ENCODE measurements around the gene MFNG. TPM values are rescaled to one million over a fixed set of nuclear protein-coding genes. Genes with fewer than 3 reads are reported as not detected.

MFNG gene
- total and polyA plus RNA-seq, 2 donors (not counting 1 experiment from before 2014, with no cell fraction given), result 95.9 to 125 TPM

GRCh38 chr22:37483050-37483449, 3.1 kb downstream of the MFNG start:
- ChIA-PET CTCF (interaction anchor here (1.1 kb wide), 1 partner anchor 10 kb away, joined by 3 read pairs; no protein-coding TSS in a partner anchor), POLR2A (no interaction called here)
- Histone ChIP-seq H3K9me3 (ENCODE audit: control extremely low read depth in 1 of 3, control insufficient read depth in 2 of 3, insufficient read depth in 1 of 3, low read length in 2 of 3) (no peaks in the 10 kb centered on the region), H3K36me3 (replicated peaks in 1 of 2; ENCODE audit: control extremely low read depth in 1 of 2, control insufficient read depth in 1 of 2, extremely low read depth in 1 of 2, insufficient read depth in 2 of 2, low read length in 1 of 2) (peaks cover 0 to 41% of the 10 kb centered on the region in 2 experiments), H2AFZ (ENCODE audit: insufficient read depth, low read depth, low read length, poor library complexity, severe bottlenecking) (no peak overlapping the region), H3K27me3 (replicated peaks in 1 of 4; ENCODE audit: control extremely low read depth in 1 of 4, control insufficient read depth in 3 of 4, insufficient read depth in 4 of 4, low read length in 3 of 4) (no peaks in the 10 kb centered on the region), H3K9ac (ENCODE audit: low read length) (no peak overlapping the region), H3K4me3 (ENCODE audit: control extremely low read depth in 1 of 5, extremely low read depth in 1 of 5, insufficient read depth in 1 of 5, low read depth in 2 of 5, low read length in 4 of 5) (no peak overlapping the region), H3K4me1 (ENCODE audit: control insufficient read depth in 2 of 2, insufficient read depth in 2 of 2, low read length in 2 of 2) (peaks cover 24 to 47% of the 10 kb centered on the region in 2 donors), H3K4me2 (replicated peaks; ENCODE audit: low read depth, low read length, poor library complexity, severe bottlenecking) (peak overlapping the region; percentile 99), H3K79me2 (ENCODE audit: control insufficient read depth, insufficient read depth, low read length) (peaks cover 83% of the 10 kb centered on the region), H4K20me1 (ENCODE audit: control insufficient read depth, insufficient read depth, low read length, poor library complexity, severe bottlenecking) (peaks cover 63% of the 10 kb centered on the region), H3K27ac (ENCODE audit: low read length in 2 of 2) (peak overlapping the region in 1 of 2 donors; percentile 93)
- no peak for ATAC-seq (ENCODE audit: low read depth)
- Mint-ChIP-seq H3K9me3 (ENCODE audit: insufficient read depth) (no peaks in the 10 kb centered on the region), H3K27ac (peak overlapping the region; percentile 90), H3K27me3 (no peaks in the 10 kb centered on the region), H3K4me1 (peaks cover 52% of the 10 kb centered on the region), H3K4me3 (peak overlapping the region; percentile 98)
- DNase-seq, result no peak
- intact Hi-C loops (cut with micrococcal nuclease), result loop anchor here (10.0 kb wide), 1 partner anchor 708 kb away; the partner anchor contains the start of gene IFT27
- TF ChIP-seq CTCF (IDR thresholded peaks at IDR 0.05), result no peak
- TF ChIP-seq EZH2 (IDR thresholded peaks at IDR 0.05; ENCODE audit: borderline replicate concordance, insufficient read depth, low read depth, low read length, poor library complexity, severe bottlenecking), result no peak
- 83% methylated on average over 10 of the region's 13 CpGs for WGBS (ENCODE audit: insufficient coverage)

- Histone ChIP-seq H3K4me1 (ENCODE audit: control insufficient read depth in 2 of 2, insufficient read depth in 2 of 2, low read length in 2 of 2) (peaks cover 20 to 41% of the 10 kb centered on the region in 2 donors), H2AFZ (ENCODE audit: insufficient read depth, low read depth, low read length, poor library complexity, severe bottlenecking) (no peak overlapping the region), H3K27ac (ENCODE audit: low read length in 2 of 2) (peak overlapping the region in 1 of 2 donors; percentile 93), H3K36me3 (replicated peaks in 1 of 2; ENCODE audit: control extremely low read depth in 1 of 2, control insufficient read depth in 1 of 2, extremely low read depth in 1 of 2, insufficient read depth in 2 of 2, low read length in 1 of 2) (peaks cover 0 to 49% of the 10 kb centered on the region in 2 experiments), H3K27me3 (replicated peaks in 1 of 4; ENCODE audit: control extremely low read depth in 1 of 4, control insufficient read depth in 3 of 4, insufficient read depth in 4 of 4, low read length in 3 of 4) (no peaks in the 10 kb centered on the region), H3K9me3 (ENCODE audit: control extremely low read depth in 1 of 3, control insufficient read depth in 2 of 3, insufficient read depth in 1 of 3, low read length in 2 of 3) (no peaks in the 10 kb centered on the region), H3K9ac (ENCODE audit: low read length) (no peak overlapping the region), H3K4me3 (ENCODE audit: control extremely low read depth in 1 of 5, extremely low read depth in 1 of 5, insufficient read depth in 1 of 5, low read depth in 2 of 5, low read length in 4 of 5) (no peak overlapping the region), H4K20me1 (ENCODE audit: control insufficient read depth, insufficient read depth, low read length, poor library complexity, severe bottlenecking) (peaks cover 68% of the 10 kb centered on the region), H3K4me2 (replicated peaks; ENCODE audit: low read depth, low read length, poor library complexity, severe bottlenecking) (no peak overlapping the region), H3K79me2 (ENCODE audit: control insufficient read depth, insufficient read depth, low read length) (peaks cover 75% of the 10 kb centered on the region)
- DNase-seq, result no peak
- ChIA-PET POLR2A (interaction anchor here (0.5 kb wide), 1 partner anchor 266 kb away, joined by 3 read pairs; no protein-coding TSS in a partner anchor), CTCF (interaction anchor here (1.3 kb wide), 1 partner anchor 24 kb away, joined by 3 read pairs; no protein-coding TSS in a partner anchor)
- TF ChIP-seq CTCF (IDR thresholded peaks at IDR 0.05) (no peak), EZH2 (IDR thresholded peaks at IDR 0.05; ENCODE audit: borderline replicate concordance, insufficient read depth, low read depth, low read length, poor library complexity, severe bottlenecking) (no peak)
- intact Hi-C loops (cut with micrococcal nuclease), result loop anchor here (10.0 kb wide), 1 partner anchor 707 kb away; the partner anchor contains the start of gene IFT27
- Mint-ChIP-seq H3K4me1 (peaks cover 48% of the 10 kb centered on the region), H3K27me3 (no peaks in the 10 kb centered on the region), H3K27ac (peak overlapping the region; percentile 90), H3K9me3 (ENCODE audit: insufficient read depth) (no peaks in the 10 kb centered on the region), H3K4me3 (peak overlapping the region; percentile 32)
- ATAC-seq (ENCODE audit: low read depth), result no peak
- WGBS (ENCODE audit: insufficient coverage), result 90% methylated on average over 9 of the region's 9 CpGs
Observed at GRCh38 chr22:37482244-37482643, 3.9 kb downstream of the MFNG start.

Measured in B cell (primary cell).